ENCODE measurements around the gene ANOS1.

DNA sequence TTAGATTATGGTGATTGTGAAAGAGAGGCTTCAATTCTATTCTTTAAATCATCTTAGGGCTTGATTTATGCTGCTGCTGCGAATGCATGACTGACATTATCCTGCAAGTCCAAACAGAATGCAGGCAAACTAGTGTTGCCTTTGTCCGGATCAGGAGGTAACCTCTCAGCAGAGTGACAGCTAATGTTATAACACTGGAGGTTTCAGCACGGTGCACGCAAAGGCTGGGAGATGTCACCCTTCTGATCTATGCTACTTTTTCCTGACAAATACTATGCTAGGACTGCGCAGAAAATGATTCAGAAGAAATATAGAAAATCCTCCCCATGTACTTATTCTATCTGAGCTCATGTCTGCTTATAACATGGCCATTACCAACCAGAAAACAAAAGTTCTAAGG lies 48.2 kb downstream of the ANOS1 start:
- TF ChIP-seq, protein P1, sequence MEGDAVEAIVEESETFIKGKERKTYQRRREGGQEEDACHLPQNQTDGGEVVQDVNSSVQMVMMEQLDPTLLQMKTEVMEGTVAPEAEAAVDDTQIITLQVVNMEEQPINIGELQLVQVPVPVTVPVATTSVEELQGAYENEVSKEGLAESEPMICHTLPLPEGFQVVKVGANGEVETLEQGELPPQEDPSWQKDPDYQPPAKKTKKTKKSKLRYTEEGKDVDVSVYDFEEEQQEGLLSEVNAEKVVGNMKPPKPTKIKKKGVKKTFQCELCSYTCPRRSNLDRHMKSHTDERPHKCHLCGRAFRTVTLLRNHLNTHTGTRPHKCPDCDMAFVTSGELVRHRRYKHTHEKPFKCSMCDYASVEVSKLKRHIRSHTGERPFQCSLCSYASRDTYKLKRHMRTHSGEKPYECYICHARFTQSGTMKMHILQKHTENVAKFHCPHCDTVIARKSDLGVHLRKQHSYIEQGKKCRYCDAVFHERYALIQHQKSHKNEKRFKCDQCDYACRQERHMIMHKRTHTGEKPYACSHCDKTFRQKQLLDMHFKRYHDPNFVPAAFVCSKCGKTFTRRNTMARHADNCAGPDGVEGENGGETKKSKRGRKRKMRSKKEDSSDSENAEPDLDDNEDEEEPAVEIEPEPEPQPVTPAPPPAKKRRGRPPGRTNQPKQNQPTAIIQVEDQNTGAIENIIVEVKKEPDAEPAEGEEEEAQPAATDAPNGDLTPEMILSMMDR (IDR thresholded peaks at IDR 0.05), result no peak
- TF ChIP-seq POLR2A (IDR thresholded peaks at IDR 0.05), result no peak
- TF ChIP-seq EP300 (IDR thresholded peaks at IDR 0.05), result no peak
- no peak for TF ChIP-seq POLR2AphosphoS5 (IDR thresholded peaks at IDR 0.05)
